GM12872 (cell line): ENCODE measurements around the gene CLEC18C.

Experiments used
- CTCF ChIP-seq: IDR thresholded peaks from 3 replicates; pipeline ENCODE4 v1.5.1; 2011; ENCODE audit warnings: low read depth, mild to moderate bottlenecking, low read length, moderate library complexity; ENCODE audit not compliant: insufficient read depth

CLEC18C gene

GRCh38 chr16:70163596-70163995, 10.0 kb upstream of the CLEC18C start:
- TF ChIP-seq CTCF = no peak
